ENCODE results near the gene NUDCD2. TPM values are rescaled to one million over a fixed set of nuclear protein-coding genes. Genes with fewer than 3 reads are reported as not detected.
A peak's percentile ranks its signal among the peaks of the same experiment; 100 is the strongest.
"Not testable (repeated sequence)": the region's sequence is repeated elsewhere in the genome, so short reads cannot be mapped to it uniquely, and the experiment has no call there.

NUDCD2 gene
- total RNA-seq, 6 experiments from 2014 or later: 2.0 to 16.9 (median 11.8) TPM

DNA sequence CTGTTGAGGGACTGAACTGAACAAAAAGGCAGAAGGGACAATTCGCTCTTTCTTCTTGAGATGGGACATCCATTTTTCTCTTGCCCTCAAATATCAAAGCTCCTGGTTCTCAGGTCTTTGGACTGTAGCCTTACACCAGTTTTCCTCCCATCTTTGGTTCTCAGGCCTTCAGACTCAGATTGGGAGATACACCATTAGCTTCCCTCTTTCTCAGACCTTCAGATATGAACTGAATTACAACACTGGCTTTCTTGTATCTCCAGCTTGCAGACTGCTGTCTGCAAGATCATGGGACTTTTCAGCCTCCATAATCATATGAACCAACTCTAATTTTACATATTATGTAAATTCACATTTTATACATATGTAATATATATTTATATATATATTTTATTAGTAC is 35.1 kb downstream of the NUDCD2 start:
- H3K9me3 ChIP-seq: no peaks in the 10 kb centered on the region
- no peaks in the 10 kb centered on the region for H3K36me3 ChIP-seq
- no peak for ATAC-seq
- H3K27me3 ChIP-seq: no peaks in the 10 kb centered on the region
- no peak for DNase-seq
- no peak overlapping the region for H3K4me3 ChIP-seq
- no peak overlapping the region for H3K27ac ChIP-seq
- intact Hi-C loops (cut with DNase I): no loop called here
- 90% methylated on average over 1 of the region's 1 CpG for WGBS (ENCODE audit: insufficient coverage, low coverage, low lambda C conversion rate, missing lambda C conversion rate)
- H3K4me1 ChIP-seq: peaks cover 0 to 2% (median 0%) of the 10 kb centered on the region in 4 donors
- TF ChIP-seq, protein P1, sequence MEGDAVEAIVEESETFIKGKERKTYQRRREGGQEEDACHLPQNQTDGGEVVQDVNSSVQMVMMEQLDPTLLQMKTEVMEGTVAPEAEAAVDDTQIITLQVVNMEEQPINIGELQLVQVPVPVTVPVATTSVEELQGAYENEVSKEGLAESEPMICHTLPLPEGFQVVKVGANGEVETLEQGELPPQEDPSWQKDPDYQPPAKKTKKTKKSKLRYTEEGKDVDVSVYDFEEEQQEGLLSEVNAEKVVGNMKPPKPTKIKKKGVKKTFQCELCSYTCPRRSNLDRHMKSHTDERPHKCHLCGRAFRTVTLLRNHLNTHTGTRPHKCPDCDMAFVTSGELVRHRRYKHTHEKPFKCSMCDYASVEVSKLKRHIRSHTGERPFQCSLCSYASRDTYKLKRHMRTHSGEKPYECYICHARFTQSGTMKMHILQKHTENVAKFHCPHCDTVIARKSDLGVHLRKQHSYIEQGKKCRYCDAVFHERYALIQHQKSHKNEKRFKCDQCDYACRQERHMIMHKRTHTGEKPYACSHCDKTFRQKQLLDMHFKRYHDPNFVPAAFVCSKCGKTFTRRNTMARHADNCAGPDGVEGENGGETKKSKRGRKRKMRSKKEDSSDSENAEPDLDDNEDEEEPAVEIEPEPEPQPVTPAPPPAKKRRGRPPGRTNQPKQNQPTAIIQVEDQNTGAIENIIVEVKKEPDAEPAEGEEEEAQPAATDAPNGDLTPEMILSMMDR (IDR thresholded peaks at IDR 0.05): no peak
- no peak for TF ChIP-seq POLR2A (IDR thresholded peaks at IDR 0.05)

DNA sequence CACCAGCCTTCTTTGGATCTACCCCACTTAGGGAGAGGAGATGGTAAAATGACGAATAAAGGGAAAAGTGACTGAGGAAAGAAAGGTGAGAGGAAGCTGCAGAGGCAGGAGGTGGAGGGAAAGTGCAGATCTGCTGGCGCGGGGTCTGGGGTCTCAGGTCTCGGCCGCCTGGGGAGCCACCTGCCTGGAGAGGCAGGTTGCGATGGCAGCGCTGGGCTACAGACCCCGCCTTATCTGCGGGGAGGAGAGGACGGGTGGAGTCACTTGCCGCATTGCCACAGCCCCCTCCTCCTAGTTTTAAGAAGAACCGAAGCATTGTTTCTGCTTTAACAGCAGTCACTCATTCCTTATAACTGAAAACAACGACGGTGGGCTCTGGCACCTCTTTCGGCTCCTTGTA is 44.2 kb downstream of the NUDCD2 start:
- H3K4me3 ChIP-seq; H3K27ac ChIP-seq; H3K36me3 ChIP-seq; H3K9me3 ChIP-seq; H3K4me1 ChIP-seq; H3K27me3 ChIP-seq; intact Hi-C loops (cut with DNase I); DNase-seq; ATAC-seq: not testable (repeated sequence)
- WGBS (ENCODE audit: insufficient coverage, low coverage, low lambda C conversion rate, missing lambda C conversion rate): 51% methylated on average over 7 of the region's 15 CpGs

DNA sequence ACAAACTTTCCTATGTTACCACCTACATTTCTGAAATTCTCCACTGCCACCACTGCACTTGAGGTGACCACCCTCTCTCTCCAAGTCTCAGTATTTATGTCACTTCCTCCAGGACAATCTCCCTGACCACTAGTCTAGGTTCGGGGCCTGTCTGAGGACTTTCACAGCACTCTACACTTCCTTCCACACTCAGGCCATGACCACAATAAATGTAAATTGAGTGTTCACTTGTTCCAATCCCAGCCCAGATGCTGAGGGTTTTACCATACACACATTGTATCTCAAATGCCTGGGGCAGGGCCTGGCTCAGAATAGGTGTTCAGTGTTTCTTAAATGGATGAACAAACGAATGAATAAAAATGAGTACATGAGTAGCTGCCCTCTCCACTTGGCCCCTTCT is 49.4 kb downstream of the NUDCD2 start:
- TF ChIP-seq POLR2A (IDR thresholded peaks at IDR 0.05): no peak
- TF ChIP-seq, protein P1 (IDR thresholded peaks at IDR 0.05): no peak
- Histone ChIP-seq H3K36me3 (no peaks in the 10 kb centered on the region), H3K27ac (no peak overlapping the region), H3K9me3 (no peaks in the 10 kb centered on the region), H3K4me1 (no peaks in the 10 kb centered on the region), H3K4me3 (no peak overlapping the region), H3K27me3 (no peaks in the 10 kb centered on the region)
- 58% methylated on average over 2 of the region's 2 CpGs for WGBS (ENCODE audit: insufficient coverage, low coverage, low lambda C conversion rate, missing lambda C conversion rate)
- DNase-seq (no peak), ATAC-seq (no peak)
- intact Hi-C loops (cut with DNase I): no loop called here

DNA sequence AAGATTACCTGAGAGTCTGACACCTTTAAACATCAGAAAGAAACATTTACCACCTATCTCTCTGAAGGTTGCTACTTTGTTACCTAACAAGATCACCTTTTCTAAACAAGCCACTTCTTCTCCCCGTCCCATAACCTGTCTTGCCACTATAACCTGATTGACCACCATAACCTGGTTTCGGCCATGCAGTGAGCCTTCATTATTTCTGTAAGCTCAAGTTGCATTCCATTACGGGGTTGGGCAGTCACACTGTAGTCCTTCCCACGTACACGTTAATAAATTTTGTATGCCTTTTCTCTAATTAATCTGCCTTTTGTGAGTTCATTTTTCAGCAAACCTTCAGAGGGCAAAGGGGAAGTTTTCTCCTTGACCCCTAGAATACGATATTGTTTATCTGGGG is 50.5 kb downstream of the NUDCD2 start:
- 64% methylated on average over 6 of the region's 6 CpGs for WGBS (ENCODE audit: insufficient coverage, low coverage, low lambda C conversion rate, missing lambda C conversion rate)
- Histone ChIP-seq H3K36me3 (no peaks in the 10 kb centered on the region), H3K9me3 (no peaks in the 10 kb centered on the region), H3K4me1 (no peaks in the 10 kb centered on the region), H3K27ac (no peak overlapping the region), H3K27me3 (no peaks in the 10 kb centered on the region), H3K4me3 (no peak overlapping the region)
- ATAC-seq: no peak
- intact Hi-C loops (cut with DNase I): no loop called here
- no peak for DNase-seq
- no peak for TF ChIP-seq POLR2A (IDR thresholded peaks at IDR 0.05)
- TF ChIP-seq, protein P1 (IDR thresholded peaks at IDR 0.05): no peak

DNA sequence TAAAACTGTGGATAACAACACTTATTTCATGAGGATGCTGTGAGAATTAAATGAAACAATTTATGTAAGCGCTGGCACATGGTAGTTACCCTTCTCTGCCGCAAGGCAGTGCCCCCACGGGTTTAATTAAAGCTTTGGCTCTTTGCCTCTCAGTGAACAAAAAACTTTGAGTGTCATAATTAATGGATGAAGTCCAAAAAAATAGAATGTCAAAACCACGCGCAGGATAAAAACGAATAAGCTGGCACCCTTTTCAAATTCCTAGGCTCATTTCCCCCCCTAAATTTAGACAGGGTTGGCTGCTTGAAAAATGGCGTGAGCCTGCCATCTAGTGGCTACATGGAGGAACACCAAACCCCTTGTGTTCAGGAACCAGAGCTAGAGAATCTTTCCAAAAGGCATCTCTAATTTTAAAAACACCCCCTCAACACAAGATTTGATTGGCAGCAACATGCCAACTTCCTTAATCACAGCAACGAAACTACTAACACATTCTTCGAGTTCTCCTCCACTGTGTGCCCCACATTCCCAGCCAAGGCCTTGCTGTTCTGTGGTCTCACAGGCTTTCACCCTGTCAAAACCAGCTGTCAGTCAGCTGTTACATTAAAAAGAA is 51.5 kb downstream of the NUDCD2 start:
- Histone ChIP-seq H3K27me3 (no peaks in the 10 kb centered on the region), H3K9me3 (no peaks in the 10 kb centered on the region), H3K27ac (no peak overlapping the region), H3K4me3 (no peak overlapping the region), H3K36me3 (no peaks in the 10 kb centered on the region), H3K4me1 (no peaks in the 10 kb centered on the region)
- intact Hi-C loops (cut with DNase I): no loop called here
- DNase-seq (peak in 2 of 3 donors; percentile 39 to 59), ATAC-seq (peak; percentile 83 to 95 (median 88))
- TF ChIP-seq, protein P1 (IDR thresholded peaks at IDR 0.05): peak; percentile 84 to 91 (median 87)
- no peak for TF ChIP-seq POLR2A (IDR thresholded peaks at IDR 0.05)
- 13% methylated on average over 9 of the region's 9 CpGs for WGBS (ENCODE audit: insufficient coverage, low coverage, low lambda C conversion rate, missing lambda C conversion rate)

Data from right lobe of liver (tissue), 6 donors.